ENCODE data around the gene PTPRZ1.

The PTPRZ1 gene

DNA sequence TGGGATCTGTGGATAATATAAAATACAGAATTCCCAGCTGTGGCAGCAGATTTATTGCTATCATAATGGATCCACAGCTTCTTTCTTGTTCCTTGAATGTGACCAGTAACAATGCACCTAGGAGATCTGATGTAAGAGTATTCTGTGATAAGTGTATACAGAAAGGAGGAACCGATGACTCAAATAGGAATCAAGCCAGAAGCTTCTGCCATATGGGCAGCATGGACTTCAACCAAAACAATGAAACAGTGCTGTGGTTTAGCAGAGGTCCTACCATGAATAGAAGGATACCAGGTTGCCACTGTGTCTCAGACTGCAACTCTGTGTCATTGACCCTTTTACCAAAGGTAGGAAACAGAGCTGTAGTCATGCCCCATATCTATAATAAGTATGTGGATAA, 81.8 kb downstream of the PTPRZ1 start:
- DNase-seq (ENCODE audit: low read depth): no peak

DNA sequence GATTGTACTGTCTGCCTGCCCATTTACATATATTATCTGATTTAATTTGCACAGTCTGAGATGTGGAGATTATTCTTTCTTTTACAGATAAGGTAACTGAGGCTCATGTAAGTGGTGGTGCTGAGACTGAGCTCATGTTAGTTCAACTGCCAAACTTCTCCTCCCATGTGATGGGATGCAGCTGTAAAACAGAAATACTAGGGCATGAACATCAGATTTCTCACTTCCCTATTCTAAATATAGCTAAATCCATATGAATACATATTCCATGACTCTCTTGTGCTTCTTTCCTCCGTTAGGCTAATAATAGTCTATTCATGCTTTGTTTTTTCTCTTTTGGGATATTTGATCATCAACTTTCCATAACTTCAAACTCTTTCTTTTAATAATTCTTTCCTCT, 84.7 kb downstream of the PTPRZ1 start:
- DNase-seq (ENCODE audit: low read depth): no peak

DNA sequence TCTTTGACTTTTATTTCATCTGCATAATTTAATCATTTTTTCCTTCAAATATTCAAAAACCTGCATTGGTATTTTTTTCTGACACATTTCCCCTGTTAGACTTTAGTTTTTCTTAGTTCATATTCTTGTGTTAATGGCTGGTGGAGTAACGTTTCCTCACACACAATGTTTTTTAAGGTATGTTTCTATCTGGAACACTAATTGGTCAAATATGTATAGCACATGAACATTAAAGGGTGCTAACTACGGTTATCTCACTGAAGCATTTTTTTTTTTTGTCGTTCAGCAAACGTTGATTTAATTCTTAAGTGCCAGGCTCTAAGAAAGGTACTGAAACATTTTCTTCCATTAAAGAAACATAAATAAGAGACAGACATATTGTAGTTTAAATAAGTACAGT, 87.7 kb downstream of the PTPRZ1 start:
- DNase-seq (ENCODE audit: low read depth): no peak

DNA sequence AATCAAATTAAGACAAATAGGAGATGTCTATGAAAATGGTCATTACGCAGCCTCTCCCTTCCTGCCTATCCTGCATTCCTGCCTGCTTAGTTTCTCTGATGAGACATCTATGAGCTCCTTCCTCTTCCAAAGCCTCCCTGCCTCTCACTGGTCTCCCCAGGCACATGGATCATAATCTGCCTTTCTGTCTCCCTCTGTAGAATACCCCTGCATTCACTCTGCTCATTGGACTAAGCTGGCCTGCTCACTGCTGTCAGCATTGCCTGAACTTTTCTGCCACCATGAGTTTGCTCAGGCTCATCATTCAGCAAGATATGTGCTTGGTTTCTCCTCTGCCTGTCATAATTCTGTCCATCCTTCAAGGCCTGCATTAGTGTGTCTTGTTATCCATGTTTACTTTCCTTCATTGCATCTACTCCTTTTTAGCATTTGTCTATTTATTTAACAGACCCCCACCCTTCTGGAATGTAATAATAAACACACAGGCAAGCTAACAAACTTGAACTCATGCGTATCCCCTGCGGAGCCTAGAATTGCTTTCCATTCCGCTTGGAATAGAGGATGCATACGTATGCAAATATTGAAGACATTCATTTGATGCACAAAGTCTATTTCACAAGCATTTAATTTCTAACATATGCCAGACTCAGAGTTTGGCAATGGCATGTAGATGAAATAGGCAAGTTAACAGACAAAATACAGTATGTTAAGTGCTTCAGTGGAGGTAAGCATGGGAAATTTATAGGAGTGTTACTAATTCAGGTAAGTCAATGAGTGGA, 88.3 kb downstream of the PTPRZ1 start:
- DNase-seq (ENCODE audit: low read depth): no peak

DNA sequence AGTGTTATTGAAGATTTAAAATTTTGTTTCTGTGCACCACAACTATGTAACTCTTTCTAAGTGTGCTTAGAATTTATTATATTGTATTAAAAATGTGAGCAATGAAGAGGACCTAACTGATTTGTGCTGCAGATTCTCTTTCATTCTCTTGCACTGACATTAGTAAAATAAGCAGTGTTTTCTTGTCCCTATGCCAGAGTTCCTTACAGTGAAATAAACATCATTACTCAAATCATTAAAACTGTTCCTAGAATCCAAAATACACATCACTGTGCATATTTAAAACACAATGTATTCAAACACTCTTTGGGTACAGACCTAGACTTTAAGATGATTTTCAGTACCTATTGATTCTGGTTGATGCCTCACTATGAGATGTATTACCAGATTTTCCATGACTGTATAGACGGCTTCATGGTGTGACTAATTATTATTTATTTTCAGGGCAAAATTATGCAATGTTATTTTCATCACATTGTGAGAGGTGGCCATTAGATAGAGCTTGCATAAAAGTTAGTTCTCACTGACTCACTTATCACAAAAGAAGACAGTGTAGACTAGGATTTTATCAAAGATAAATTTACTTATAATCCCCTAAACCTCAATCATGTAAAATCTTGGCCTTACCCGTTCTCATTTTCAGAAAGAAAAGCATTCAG, 93.4 kb downstream of the PTPRZ1 start:
- no peak for DNase-seq (ENCODE audit: low read depth)

DNA sequence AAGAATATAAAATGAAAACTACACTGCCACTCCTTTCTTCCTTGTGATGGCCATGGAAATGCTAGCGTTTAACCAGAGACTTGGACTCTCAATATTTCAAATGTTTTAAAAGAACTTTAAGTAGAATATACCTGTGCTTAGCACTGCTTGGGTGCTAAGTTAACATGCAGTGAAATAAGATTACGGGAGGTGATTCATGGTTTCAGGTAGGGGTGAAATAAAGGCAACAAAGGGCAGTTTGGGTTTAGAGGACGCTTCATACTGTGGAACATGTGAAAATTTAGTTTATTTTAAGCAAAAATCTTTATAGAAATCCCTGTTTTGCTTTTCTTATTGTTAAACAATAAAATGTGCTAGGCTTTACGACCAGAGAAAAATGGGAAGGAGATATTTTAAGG, 94.0 kb downstream of the PTPRZ1 start:
- no peak for DNase-seq (ENCODE audit: low read depth)

DNA sequence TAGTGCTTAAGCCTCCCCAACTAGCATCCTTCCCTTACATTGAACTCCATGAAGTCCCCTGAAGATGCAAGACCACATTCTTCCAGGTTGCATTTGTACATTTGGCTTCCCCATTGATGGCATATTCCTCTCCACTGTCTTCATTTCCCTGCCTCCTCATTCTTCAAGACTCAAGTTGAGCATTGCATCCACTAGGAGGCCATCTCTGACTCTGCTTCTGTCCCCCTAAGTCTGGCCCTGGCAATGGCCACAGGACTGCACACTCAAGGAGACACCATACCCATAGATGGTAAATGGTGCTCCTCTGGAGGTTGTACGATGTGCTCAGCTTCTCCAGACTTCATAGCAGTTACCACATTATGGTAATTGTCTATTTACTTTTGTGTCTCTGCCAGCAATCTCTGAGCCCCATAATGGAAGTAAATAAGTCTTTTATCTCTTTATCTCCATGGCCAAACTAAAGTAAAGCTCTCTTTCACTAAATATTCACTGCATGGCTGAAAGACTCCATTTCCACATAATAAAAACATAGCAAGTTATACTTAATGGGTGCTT, 112.6 kb downstream of the PTPRZ1 start:
- no peak for DNase-seq (ENCODE audit: low read depth)

DNA sequence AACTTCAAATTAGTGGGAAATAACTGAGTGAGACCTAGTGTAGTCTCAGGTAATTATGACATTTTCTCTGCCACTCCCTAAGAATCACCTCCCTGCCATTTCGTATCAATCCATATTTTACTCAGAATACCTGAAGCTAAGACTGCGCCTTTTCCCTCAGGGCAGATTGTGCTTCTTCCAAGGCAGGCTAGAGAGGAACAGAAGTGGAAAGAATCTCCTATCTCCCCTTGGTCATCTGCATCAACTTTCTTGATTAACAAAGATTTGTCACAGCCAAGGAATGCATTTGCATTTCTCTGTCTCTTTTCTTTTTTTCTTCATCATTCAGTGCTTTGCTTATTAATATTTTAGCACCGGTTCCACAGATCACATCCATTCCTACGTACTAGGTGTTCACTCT, 119.1 kb downstream of the PTPRZ1 start:
- no peak for DNase-seq (ENCODE audit: low read depth)

DNA sequence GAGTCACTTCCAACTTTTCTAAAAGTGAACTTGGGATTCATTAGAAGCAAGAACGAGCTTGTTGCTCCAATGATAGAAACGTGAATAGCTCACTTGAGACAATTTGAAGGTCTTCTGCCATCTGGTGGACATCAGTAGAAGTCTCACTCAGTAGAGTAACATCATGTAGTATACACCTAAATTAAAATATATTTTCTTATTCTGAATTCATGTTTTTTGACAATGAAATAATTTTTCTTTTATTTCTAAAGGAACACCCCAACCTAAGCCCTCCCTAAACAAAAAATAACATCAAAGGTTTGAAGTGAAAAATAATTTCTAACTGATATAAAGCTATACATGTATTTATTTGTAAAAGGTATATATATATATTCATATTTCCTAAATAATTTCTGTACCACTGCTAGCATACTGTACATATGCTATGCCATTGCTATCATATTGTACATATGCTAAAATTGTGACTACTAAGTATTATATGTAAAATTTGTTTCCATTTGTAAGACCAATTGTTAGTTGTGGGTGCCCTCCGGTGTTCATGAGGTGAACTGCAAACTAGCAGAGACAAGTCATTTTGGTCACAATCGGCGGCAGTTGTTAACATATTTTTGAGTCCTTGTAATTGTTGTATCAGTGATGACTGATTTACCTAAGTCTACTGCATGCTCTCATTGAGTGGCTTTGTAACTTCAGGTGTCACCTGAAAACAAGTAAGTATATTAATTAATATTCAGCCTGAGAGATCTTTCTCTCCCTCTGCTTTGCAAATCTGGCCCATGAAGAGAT, 121.9 kb downstream of the PTPRZ1 start:
- DNase-seq (ENCODE audit: low read depth): peak; percentile 5

DNA sequence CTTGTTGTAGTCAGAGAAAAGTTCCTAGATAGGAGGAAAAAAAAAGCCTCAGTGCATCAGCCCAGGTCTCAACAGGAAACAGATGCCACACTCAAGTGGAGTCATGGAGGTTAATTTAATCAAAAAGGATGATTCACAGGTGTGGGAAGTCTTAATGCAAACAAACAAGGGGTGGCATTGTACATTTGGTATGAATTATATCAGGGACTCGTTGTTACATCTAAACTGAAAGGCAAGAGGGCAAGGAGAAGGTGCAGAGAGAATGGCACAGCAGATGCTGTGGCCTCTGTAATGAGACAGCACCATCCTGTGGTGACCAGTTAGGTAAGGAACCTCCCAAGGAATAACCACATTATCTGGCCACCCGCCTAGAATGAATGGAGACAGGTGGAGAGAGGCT, 133.7 kb downstream of the PTPRZ1 start:
- no peak for DNase-seq (ENCODE audit: low read depth)

DNA sequence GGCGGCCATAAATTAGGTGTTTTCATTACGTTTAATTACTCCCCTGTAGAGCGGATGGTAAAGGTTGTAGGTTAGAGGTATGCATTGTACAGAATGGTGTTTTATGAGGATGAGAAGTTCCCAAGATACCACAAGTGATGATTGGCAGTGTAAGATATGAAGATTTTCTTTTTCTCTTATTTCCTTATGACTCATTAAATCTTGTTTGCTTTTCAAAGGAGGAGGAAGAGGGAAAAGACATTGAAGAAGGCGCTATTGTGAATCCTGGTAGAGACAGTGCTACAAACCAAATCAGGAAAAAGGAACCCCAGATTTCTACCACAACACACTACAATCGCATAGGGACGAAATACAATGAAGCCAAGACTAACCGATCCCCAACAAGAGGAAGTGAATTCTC, 137.2 kb downstream of the PTPRZ1 start:
- DNase-seq (ENCODE audit: low read depth): no peak

DNA sequence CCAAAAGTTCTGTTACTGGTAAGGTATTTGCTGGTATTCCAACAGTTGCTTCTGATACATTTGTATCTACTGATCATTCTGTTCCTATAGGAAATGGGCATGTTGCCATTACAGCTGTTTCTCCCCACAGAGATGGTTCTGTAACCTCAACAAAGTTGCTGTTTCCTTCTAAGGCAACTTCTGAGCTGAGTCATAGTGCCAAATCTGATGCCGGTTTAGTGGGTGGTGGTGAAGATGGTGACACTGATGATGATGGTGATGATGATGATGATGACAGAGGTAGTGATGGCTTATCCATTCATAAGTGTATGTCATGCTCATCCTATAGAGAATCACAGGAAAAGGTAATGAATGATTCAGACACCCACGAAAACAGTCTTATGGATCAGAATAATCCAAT, 140.1 kb downstream of the PTPRZ1 start:
- DNase-seq (ENCODE audit: low read depth): no peak

DNA sequence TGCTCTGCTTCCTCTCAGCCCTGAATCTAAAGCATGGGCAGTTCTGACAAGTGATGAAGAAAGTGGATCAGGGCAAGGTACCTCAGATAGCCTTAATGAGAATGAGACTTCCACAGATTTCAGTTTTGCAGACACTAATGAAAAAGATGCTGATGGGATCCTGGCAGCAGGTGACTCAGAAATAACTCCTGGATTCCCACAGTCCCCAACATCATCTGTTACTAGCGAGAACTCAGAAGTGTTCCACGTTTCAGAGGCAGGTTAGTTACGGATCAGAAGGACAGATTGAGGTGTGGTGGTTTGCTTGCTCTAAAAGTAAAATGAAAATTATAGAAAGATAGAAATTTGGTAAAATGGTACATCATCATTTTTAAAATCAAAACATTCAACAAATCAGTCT, 140.7 kb downstream of the PTPRZ1 start:
- DNase-seq (ENCODE audit: low read depth): no peak

DNA sequence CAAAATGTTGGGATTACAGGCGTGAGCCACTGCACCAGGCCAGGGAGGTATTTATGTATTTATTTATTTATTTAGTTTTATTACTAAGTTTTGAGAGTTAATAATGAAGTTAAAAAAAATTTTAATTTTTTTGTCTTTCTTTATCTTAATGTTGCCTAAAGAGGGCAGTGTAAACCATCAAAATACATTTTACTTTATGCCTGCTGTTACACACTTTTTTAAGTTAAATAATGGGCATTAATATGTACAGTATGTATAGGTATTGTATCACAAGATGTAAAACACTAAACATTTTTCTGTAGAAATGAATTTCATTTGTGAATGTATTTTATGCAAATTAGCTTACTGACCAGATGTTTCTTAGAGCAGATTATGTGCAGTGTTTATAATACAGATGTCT, 141.7 kb downstream of the PTPRZ1 start:
- no peak for DNase-seq (ENCODE audit: low read depth)

DNA sequence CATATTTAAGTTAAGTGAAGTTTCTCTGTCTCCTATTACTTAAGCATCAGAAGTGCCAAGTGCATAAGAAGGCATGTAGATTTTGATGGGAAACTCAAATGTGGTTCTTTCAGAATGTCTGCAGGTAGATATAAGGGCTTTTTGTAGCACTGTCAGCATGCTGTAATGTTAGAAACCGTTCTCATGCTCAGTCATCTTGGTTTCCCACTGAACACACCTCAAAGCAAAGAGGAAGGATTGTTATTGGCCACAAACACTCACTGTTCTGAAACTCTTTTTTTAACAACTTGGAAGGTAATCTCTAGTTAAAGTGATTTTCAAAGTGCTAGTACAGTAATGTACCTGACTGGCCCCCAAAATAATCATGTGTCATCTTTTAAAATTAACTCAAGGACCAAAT, 145.1 kb downstream of the PTPRZ1 start:
- DNase-seq (ENCODE audit: low read depth): no peak

DNA sequence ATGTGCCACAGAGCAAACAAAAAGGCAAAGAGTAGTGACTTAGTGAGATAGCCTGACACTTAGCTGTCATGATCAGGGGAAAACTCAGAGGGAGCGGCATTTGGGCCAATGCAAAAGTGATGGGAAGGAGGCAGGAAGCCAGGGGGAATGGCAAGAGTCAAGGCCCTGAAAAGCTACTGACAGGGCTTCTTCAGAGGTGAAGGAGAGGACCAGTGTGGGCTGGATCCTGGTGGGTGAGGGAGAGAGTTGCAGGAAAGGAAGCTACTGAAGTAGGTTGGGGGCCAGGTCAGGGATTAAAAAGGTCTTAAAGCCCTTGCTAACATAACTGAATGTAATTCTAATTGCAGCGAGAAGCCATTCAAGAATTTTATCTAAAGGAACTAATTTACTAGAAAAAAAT, 154.1 kb downstream of the PTPRZ1 start:
- no peak for DNase-seq (ENCODE audit: low read depth)

DNA sequence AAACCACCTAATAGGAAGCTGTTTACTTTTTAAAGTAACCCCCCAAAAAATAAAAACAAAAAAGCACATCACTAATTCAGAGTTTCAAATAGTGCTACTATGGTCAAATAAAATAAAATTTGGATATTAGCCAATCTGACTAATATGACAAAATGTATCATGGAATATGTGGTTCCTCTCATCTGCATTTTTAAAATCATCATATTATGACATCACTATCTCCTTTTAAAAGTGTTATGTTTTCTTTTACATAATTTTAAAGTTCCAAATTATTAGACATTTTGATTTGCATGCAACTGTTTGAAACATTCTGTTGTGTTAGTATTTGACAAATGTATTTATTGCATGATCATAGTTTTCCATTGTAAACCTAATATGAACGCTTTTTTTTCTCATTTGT, 160.7 kb downstream of the PTPRZ1 start:
- DNase-seq (ENCODE audit: low read depth): no peak

DNA sequence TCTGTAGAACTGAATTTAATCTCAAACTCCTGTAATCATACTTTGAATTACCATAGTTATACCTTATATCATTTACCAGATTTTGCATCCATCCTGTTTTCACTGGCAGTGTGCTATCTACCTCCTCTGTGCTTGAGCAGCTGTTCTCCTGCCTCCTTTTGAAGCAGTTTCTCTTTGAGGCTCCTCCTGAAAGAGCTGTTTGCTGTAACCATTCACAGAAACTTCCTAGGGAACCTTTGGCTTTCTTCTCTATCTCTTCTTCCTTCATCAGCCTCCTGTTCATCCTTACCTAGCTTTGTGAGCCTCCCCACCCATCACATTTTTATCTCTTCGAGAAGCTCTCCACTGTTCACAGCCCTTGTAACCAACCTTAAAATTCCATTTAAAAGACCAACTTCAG, 162.9 kb downstream of the PTPRZ1 start:
- no peak for DNase-seq (ENCODE audit: low read depth)

DNA sequence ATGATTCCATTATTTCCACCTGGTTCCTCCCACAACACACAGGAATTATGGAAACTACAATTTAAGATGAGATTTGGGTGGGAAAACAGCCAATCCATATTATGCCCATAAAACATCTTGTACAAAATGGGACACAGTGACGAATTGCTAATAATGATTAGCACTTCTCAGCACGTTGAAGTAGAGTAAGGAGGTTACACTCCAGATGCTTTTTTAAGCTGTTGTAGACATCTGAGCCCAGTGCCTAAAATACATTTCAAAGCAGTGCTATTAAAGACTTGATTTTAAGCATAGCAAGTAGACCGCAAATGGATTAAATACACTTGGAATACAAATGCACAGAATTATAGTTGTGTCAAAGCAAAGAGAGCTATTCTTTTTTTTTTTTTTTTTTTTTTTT, 165.2 kb downstream of the PTPRZ1 start:
- DNase-seq (ENCODE audit: low read depth): no peak

DNA sequence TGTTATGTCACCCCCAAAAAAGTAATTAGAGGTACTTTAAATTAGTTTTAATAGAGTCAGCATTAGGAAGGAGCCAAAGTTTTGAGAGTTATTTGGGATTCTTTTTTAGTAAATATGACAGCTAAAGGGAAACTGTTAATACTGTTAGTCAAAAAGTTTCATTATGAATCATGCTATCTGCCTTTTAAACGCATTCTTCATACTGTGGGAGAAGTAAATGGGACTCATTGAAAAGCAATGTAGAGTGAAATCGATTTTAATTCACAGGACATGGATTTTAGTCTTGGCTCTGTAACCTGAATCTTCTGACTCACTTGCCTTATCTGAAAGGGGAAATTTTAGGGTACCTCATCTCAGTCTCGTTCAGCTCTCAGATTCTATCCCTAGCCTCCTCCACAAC, 165.9 kb downstream of the PTPRZ1 start:
- no peak for DNase-seq (ENCODE audit: low read depth)

DNA sequence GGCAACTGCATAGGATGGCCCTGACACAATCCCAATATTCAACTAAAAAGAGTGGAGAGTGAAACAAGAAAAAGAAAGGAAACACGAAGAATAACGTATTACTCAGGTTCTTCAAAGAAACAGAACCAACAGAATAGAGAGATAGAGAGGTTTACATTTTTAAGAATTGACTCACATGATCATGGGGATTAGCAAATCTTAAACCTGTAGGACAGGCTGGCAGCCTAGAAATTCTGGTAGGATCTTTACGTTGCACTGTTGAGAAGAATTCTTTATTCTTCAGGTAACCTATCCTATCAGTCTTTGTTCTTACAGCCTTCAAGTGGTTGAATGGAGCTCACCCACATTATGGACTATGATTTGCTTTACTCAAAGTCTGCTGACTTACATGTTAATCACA, 167.2 kb downstream of the PTPRZ1 start:
- no peak for DNase-seq (ENCODE audit: low read depth)

DNA sequence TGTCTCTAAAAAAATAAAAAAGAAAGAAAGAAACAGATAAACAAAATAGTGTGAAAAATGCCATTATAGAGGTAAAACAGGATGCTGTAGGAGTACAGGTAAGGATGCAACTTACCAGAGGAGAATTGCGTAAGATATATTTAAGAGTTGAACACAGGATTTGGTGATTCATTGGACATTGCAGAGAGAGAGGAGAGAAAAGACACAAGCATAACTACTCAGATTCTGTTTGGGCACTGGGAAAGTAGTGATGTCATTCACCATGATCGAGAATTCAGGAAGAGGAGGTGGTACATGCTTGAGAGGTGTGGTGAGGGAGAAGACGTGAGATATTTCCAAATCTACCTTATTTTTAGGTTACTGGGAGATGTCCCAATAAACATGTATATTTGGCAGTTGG, 173.4 kb downstream of the PTPRZ1 start:
- DNase-seq (ENCODE audit: low read depth): no peak

DNA sequence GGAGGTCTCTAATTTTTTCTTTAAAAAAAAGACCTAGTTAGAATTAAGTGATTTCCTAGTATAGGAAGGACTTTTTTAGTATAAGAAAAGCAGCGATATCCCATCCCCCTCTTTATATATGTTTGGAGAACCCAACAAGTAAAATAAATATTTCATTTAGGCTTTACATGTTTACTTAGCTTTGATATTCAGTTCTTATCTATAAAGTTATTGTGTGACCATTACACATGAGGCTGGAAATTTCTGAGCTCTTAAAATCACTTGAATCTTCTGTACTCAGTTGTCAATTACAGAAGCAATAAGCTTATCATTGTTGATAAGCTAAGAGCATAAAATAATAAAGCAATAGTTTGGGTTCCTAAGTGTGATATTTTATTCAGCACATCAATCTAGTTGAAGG, 181.4 kb downstream of the PTPRZ1 start:
- no peak for DNase-seq (ENCODE audit: low read depth)
